GM10847 (cell line): ENCODE data around the gene XCL2.
"Not testable (repeated sequence)": the region's sequence is repeated elsewhere in the genome, so short reads cannot be mapped to it uniquely, and the experiment has no call there.

Source experiments
- POLR2A ChIP-seq: IDR thresholded peaks from 2 replicates; pipeline ENCODE4 v1.6.1; 2011; ENCODE audit not compliant: insufficient read length; ENCODE audit errors: extremely low read depth

Gene XCL2

GRCh38 chr1:168543840-168544498, at the start of gene XCL2:
TSS of gene XCL2 (minus strand) at chr1:168543997. CDS start at chr1:168543964, 33 bp downstream.
- not testable (repeated sequence) for TF ChIP-seq POLR2A

- TF ChIP-seq POLR2A: no peak
Observed at GRCh38 chr1:168591641-168592250, 47.9 kb upstream of the XCL2 start.

GRCh38 chr1:168591066-168591465, 47.3 kb upstream of the XCL2 start:
- TF ChIP-seq POLR2A: no peak

- no peak for TF ChIP-seq POLR2A
Observed at GRCh38 chr1:168589167-168589566, 45.4 kb upstream of the XCL2 start.

DNA sequence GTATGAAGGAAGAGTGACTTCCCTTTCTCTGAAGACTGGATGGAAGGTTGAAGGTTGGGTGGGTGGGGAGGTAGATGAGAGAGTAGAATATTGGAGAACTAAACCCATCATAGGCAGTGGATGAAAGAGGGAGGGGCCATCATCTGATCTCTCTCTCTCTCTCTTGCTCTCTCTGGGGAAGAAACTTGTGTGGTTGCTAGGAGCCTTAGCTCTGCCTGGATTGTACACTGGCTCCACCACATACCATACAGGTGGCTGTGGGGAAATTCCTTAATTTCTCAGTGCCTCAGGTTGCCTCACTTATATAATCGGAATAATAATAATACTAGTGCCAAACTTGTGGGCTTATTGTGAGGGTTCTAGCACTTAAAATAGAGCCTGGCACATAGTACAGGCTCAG, 42.1 kb upstream of the XCL2 start:
- no peak for TF ChIP-seq POLR2A

GRCh38 chr1:168585191-168585590, 41.4 kb upstream of the XCL2 start:
- no peak for TF ChIP-seq POLR2A

- no peak for TF ChIP-seq POLR2A
Observed at GRCh38 chr1:168583571-168583970, 39.8 kb upstream of the XCL2 start.

GRCh38 chr1:168582688-168583336, 39.0 kb upstream of the XCL2 start:
- no peak for TF ChIP-seq POLR2A

DNA sequence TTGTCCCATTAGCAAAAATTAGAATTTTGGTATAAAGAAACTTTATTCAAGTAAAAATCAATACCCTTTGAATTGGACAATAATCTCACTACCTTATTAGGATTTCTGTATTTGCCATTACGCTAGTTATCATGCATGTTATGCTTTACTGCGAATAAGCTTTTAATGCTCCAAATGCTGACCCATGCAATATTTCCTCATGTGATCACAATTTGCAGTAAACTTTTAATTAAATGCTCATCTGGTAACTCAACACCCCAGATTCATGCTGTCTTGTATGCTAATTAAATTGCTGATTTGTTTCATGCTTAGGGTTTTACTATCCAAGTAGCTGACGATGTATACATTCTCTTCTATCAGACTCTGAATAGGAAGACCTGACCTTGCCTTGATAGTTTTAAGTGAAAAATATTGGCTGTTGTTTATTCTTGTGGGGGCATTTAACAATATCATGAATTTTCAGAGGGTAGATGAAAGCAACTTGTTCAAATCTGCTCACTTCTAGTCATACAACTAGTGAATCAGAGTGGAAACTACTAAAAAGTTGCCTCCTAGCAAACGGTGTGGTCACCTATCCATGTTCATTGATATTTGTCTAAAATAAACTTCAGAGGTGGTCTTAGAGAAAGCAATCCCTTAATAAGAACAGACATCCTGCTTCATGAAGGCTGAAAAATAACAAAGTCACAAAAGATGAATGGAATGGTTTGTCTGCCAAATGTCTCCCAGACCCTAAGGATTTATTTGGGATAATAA, 38.2 kb upstream of the XCL2 start:
- no peak for TF ChIP-seq POLR2A

DNA sequence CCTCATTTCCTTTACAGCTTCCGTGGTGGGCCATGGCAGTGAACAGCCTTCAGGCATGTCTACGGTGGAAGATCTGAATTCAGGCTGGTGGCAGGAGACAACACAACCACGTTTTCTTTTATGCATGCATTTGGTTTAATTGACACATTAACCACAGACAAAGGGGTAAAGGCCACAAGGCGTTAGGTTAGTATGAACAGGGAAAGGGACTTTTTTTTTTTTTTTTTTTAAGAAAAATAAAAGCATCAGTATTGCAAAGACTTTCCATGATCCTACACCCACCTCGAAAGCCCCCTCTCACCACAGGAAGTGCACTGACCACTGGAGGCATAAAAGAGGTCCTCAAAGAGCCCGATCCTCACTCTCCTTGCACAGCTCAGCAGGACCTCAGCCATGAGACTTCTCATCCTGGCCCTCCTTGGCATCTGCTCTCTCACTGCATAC, 32.5 kb upstream of the XCL2 start, which contains the start of gene XCL1:
XCL1 (plus strand) TSS at position 361 of the 444 bp plus-strand sequence; CDS start at position 394, 33 bp downstream.
- not testable (repeated sequence) for TF ChIP-seq POLR2A

- no peak for TF ChIP-seq POLR2A
Observed at GRCh38 chr1:168572633-168573032, 28.8 kb upstream of the XCL2 start.

DNA sequence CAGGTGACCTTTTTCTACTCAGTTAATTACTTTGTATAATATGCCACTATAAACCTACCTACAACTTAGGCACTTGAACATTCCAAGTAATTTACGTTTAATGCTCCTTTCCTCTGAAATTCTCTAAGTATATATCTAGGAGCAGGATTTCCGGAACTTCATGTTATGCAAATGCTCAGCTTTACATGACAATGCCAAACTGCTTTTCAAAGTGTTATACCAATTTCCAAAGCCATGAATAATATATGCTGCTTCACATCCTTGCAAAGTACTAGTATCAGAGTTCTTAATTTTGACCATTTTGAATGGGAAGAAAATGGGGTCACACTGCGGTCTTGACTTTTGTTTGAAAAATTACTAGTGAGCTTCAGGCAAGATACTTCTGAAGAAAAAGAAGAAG, 26.9 kb upstream of the XCL2 start:
- no peak for TF ChIP-seq POLR2A

DNA sequence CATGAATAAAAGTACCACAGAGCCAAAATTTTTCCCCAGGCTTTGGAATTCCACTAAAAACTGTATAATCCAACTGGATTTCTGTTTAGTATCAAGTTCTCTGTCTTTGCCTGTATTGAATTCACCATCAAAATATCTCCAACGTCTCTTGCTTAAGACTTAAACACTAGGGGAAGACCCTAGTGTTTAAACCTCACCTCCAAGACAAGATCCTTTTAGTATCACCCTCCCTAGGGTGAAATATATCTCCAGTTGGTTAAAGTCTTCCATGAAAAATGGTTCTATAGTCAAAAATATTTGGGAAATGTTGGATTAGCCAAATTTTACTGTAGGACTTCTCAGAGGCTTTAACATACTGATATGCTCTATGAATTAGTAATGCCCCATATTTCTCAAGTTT, 24.5 kb upstream of the XCL2 start:
- no peak for TF ChIP-seq POLR2A

DNA sequence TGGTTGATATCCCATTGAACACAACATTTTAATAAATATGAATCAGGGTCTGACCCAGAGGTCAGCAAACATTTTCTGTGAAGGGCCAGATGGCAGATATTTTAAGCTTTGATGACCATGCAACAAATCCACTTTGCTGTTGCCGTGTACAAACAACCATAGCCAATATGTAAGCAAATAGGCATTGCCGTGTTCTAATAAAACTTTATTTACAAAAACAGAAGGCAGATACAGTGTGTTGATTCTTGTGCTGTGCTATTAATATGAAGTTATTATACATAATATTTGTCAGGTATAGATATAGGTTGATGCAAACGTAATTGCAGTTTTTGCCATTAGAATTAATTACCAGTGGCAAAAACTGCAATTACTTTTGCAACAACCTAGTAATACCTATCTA, 23.8 kb upstream of the XCL2 start:
- no peak for TF ChIP-seq POLR2A

DNA sequence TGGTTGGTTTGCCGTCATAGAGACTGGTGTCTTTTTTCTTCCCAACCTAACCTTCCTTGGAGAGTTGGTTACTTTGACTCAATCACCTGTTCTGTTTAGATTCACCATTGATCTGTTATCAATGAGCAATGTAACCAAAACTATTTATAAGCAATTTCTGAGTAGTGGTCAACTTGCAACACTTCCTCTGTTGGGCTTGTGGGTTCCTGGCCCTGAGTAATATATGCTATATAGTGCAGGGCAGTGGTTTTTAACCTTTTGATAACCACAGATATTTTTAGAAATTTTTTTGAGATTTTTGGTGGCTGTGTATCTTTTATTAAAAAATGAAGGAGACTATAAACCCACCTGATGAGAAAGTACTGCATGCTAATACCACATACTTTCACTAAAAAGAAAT, 23.2 kb upstream of the XCL2 start:
- no peak for TF ChIP-seq POLR2A

- TF ChIP-seq POLR2A: no peak
Observed at GRCh38 chr1:168565825-168566224, 22.0 kb upstream of the XCL2 start.

DNA sequence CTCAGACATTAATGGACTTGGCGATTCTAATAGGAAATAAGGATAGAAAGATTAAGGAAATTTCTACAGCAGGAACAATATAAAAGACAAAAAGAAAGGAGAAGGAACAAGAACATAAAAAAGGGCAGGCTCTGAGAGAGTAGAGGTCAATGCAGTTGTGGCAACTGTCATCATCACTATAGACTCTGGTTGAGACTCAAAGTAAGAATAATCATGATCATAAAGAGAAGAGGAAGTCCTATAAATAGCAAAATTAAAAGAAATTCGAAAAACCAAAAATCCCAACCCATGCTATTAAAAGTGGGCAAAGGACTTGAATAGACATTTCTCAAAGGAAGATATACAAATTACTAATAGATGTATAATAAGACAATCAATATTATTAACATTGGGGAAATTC, 18.2 kb upstream of the XCL2 start:
- no peak for TF ChIP-seq POLR2A
